Measurements from ENCODE around the gene PHKA2. TPM values are rescaled to one million over a fixed set of nuclear protein-coding genes. Genes with fewer than 3 reads are reported as not detected.

PHKA2 gene
- total RNA-seq, 5 donors from 2014 or later (not counting 1 experiment from before 2014, with no cell fraction given) = 35.0 to 46.0 (median 44.0) TPM

GRCh38 chrX:18888281-18888680, 95.6 kb downstream of the PHKA2 start:
- Mint-ChIP-seq H3K36me3 (no peaks in the 10 kb centered on the region), H3K9me3 (no peaks in the 10 kb centered on the region), H3K4me3 (no peak overlapping the region), H3K27me3 (no peaks in the 10 kb centered on the region), H3K4me1 (peaks cover 27 to 37% (median 32%) of the 10 kb centered on the region in 3 donors), H3K27ac (peak overlapping the region in 1 of 2 donors; percentile 95)
- 100% methylated on average over 1 of the region's 4 CpGs for WGBS (ENCODE audit: insufficient coverage)
- CTCF ChIA-PET = interaction anchor here in 1 of 2 donors (1.1 kb wide), 1 partner anchor 446 kb away, joined by 4 read pairs; no protein-coding TSS in a partner anchor
- no peak for DNase-seq
- no peak overlapping the region for H3K27ac ChIP-seq (ENCODE audit: low read length)
- H3K4me3 ChIP-seq (ENCODE audit: control insufficient read depth in 1 of 2, extremely low read depth in 1 of 2, low read length in 1 of 2) = no peak overlapping the region
- POLR2A ChIA-PET = no interaction called here
- H3K27me3 ChIP-seq (replicated peaks in 1 of 2; ENCODE audit: control insufficient read depth in 2 of 2, extremely low read depth in 1 of 2, insufficient read depth in 2 of 2, low read length in 1 of 2) = no peaks in the 10 kb centered on the region
- peaks cover 2 to 33% of the 10 kb centered on the region in 2 experiments for H3K4me1 ChIP-seq (ENCODE audit: control insufficient read depth in 1 of 2, extremely low read depth in 1 of 2, insufficient read depth in 2 of 2, low read length in 2 of 2)
- no peaks in the 10 kb centered on the region for H3K36me3 ChIP-seq (ENCODE audit: control insufficient read depth in 2 of 2, extremely low read depth in 1 of 2, insufficient read depth in 1 of 2, low read length in 1 of 2)
- no peaks in the 10 kb centered on the region for H3K9me3 ChIP-seq
- no peak for ATAC-seq (replicated peaks in 1 of 4)

GRCh38 chrX:18887825-18888212, 96.1 kb downstream of the PHKA2 start:
- no peaks in the 10 kb centered on the region for H3K9me3 Mint-ChIP-seq
- Histone ChIP-seq H3K27ac (ENCODE audit: low read length) (no peak overlapping the region), H3K9me3 (no peaks in the 10 kb centered on the region), H3K27me3 (replicated peaks in 1 of 2; ENCODE audit: control insufficient read depth in 2 of 2, extremely low read depth in 1 of 2, insufficient read depth in 2 of 2, low read length in 1 of 2) (no peaks in the 10 kb centered on the region), H3K4me3 (ENCODE audit: control insufficient read depth in 1 of 2, extremely low read depth in 1 of 2, low read length in 1 of 2) (no peak overlapping the region), H3K36me3 (ENCODE audit: control insufficient read depth in 2 of 2, extremely low read depth in 1 of 2, insufficient read depth in 1 of 2, low read length in 1 of 2) (no peaks in the 10 kb centered on the region), H3K4me1 (ENCODE audit: control insufficient read depth in 1 of 2, extremely low read depth in 1 of 2, insufficient read depth in 2 of 2, low read length in 2 of 2) (peaks cover 2 to 33% of the 10 kb centered on the region in 2 experiments)
- H3K36me3 Mint-ChIP-seq = no peaks in the 10 kb centered on the region
- peak overlapping the region; percentile 67 to 95 for H3K27ac Mint-ChIP-seq
- 0% methylated on average over 1 of the region's 6 CpGs for whole genome bisulfite sequencing (ENCODE audit: insufficient coverage)
- DNase-seq (no peak), ATAC-seq (replicated peaks in 1 of 4) (no peak)
- H3K27me3 Mint-ChIP-seq = no peaks in the 10 kb centered on the region
- CTCF ChIA-PET = interaction anchor here (0.5 to 1.1 kb wide), 2 partner anchors 446 to 1838 kb away, joined by 4 read pairs; no protein-coding TSS in a partner anchor
- H3K4me1 Mint-ChIP-seq = peaks cover 27 to 37% (median 32%) of the 10 kb centered on the region in 3 donors
- peak overlapping the region in 1 of 3 donors; percentile 81 for H3K4me3 Mint-ChIP-seq
- POLR2A ChIA-PET = no interaction called here

GRCh38 chrX:18887177-18887824, 96.6 kb downstream of the PHKA2 start:
- peak overlapping the region; percentile 81 to 85 (median 84) for H3K4me3 Mint-ChIP-seq
- H3K27ac Mint-ChIP-seq = peak overlapping the region; percentile 92 to 95
- peaks cover 27 to 37% (median 32%) of the 10 kb centered on the region in 3 donors for H3K4me1 Mint-ChIP-seq
- H3K4me1 ChIP-seq (ENCODE audit: control insufficient read depth in 1 of 2, extremely low read depth in 1 of 2, insufficient read depth in 2 of 2, low read length in 2 of 2) = peaks cover 2 to 33% of the 10 kb centered on the region in 2 experiments
- ChIA-PET CTCF (interaction anchor here (0.5 to 1.1 kb wide), 2 partner anchors 447 to 1838 kb away, joined by 4 read pairs; no protein-coding TSS in a partner anchor), POLR2A (no interaction called here)
- DNase-seq = peak in 4 of 35 experiments; percentile 3 to 16 (median 6)
- H3K36me3 Mint-ChIP-seq = no peaks in the 10 kb centered on the region
- peak overlapping the region; percentile 74 for H3K27ac ChIP-seq (ENCODE audit: low read length)
- no peaks in the 10 kb centered on the region for H3K27me3 ChIP-seq (replicated peaks in 1 of 2; ENCODE audit: control insufficient read depth in 2 of 2, extremely low read depth in 1 of 2, insufficient read depth in 2 of 2, low read length in 1 of 2)
- peak in 1 of 4 experiments; percentile 23 for ATAC-seq (replicated peaks in 1 of 4)
- H3K27me3 Mint-ChIP-seq = no peaks in the 10 kb centered on the region
- no peaks in the 10 kb centered on the region for H3K9me3 ChIP-seq
- H3K9me3 Mint-ChIP-seq = peaks cover 0 to 2% (median 0%) of the 10 kb centered on the region in 3 donors
- no peak overlapping the region for H3K4me3 ChIP-seq (ENCODE audit: control insufficient read depth in 1 of 2, extremely low read depth in 1 of 2, low read length in 1 of 2)
- no peaks in the 10 kb centered on the region for H3K36me3 ChIP-seq (ENCODE audit: control insufficient read depth in 2 of 2, extremely low read depth in 1 of 2, insufficient read depth in 1 of 2, low read length in 1 of 2)
- WGBS (ENCODE audit: insufficient coverage) = 54% methylated on average over 10 of the region's 25 CpGs

GRCh38 chrX:18886344-18887161, 97.4 kb downstream of the PHKA2 start:
- no peaks in the 10 kb centered on the region for H3K36me3 ChIP-seq (ENCODE audit: control insufficient read depth in 2 of 2, extremely low read depth in 1 of 2, insufficient read depth in 1 of 2, low read length in 1 of 2)
- CTCF ChIA-PET = no interaction called here
- Mint-ChIP-seq H3K36me3 (no peaks in the 10 kb centered on the region), H3K4me1 (peaks cover 27 to 37% (median 32%) of the 10 kb centered on the region in 3 donors), H3K27me3 (no peaks in the 10 kb centered on the region), H3K9me3 (peaks cover 0 to 4% (median 0%) of the 10 kb centered on the region in 3 donors), H3K4me3 (peak overlapping the region; percentile 81 to 85 (median 84)), H3K27ac (peak overlapping the region; percentile 92 to 95)
- WGBS (ENCODE audit: insufficient coverage) = 0% methylated on average over 5 of the region's 26 CpGs
- DNase-seq (peak in 27 of 35 experiments; percentile 12 to 63 (median 27)), ATAC-seq (replicated peaks in 1 of 4) (peak; percentile 65 to 73 (median 70))
- no peaks in the 10 kb centered on the region for H3K9me3 ChIP-seq
- H3K4me3 ChIP-seq (ENCODE audit: control insufficient read depth in 1 of 2, extremely low read depth in 1 of 2, low read length in 1 of 2) = peak overlapping the region; percentile 54 to 58
- H3K4me1 ChIP-seq (ENCODE audit: control insufficient read depth in 1 of 2, extremely low read depth in 1 of 2, insufficient read depth in 2 of 2, low read length in 2 of 2) = peaks cover 2 to 33% of the 10 kb centered on the region in 2 experiments
- H3K27ac ChIP-seq (ENCODE audit: low read length) = peak overlapping the region; percentile 74
- POLR2A ChIA-PET = no interaction called here
- peaks cover 0 to 4% of the 10 kb centered on the region in 2 experiments for H3K27me3 ChIP-seq (replicated peaks in 1 of 2; ENCODE audit: control insufficient read depth in 2 of 2, extremely low read depth in 1 of 2, insufficient read depth in 2 of 2, low read length in 1 of 2)

- Mint-ChIP-seq H3K4me1 (peaks cover 27 to 37% (median 32%) of the 10 kb centered on the region in 3 donors), H3K27me3 (no peaks in the 10 kb centered on the region), H3K27ac (peak overlapping the region; percentile 92 to 95), H3K36me3 (no peaks in the 10 kb centered on the region), H3K9me3 (peaks cover 0 to 4% (median 0%) of the 10 kb centered on the region in 3 donors), H3K4me3 (peak overlapping the region; percentile 81 to 85 (median 84))
- H3K27ac ChIP-seq (ENCODE audit: low read length) = peak overlapping the region; percentile 74
- H3K4me1 ChIP-seq (ENCODE audit: control insufficient read depth in 1 of 2, extremely low read depth in 1 of 2, insufficient read depth in 2 of 2, low read length in 2 of 2) = peaks cover 2 to 33% of the 10 kb centered on the region in 2 experiments
- ATAC-seq (replicated peaks in 1 of 4) = peak; percentile 22 to 59 (median 41)
- no CpG with 5 or more reads among the region's 12 CpGs for WGBS (ENCODE audit: insufficient coverage)
- ChIA-PET POLR2A (no interaction called here), CTCF (no interaction called here)
- H3K27me3 ChIP-seq (replicated peaks in 1 of 2; ENCODE audit: control insufficient read depth in 2 of 2, extremely low read depth in 1 of 2, insufficient read depth in 2 of 2, low read length in 1 of 2) = peaks cover 0 to 4% of the 10 kb centered on the region in 2 experiments
- peak in 7 of 35 experiments; percentile 1 to 16 (median 3) for DNase-seq
- peak overlapping the region; percentile 54 to 58 for H3K4me3 ChIP-seq (ENCODE audit: control insufficient read depth in 1 of 2, extremely low read depth in 1 of 2, low read length in 1 of 2)
- H3K9me3 ChIP-seq = no peaks in the 10 kb centered on the region
- no peaks in the 10 kb centered on the region for H3K36me3 ChIP-seq (ENCODE audit: control insufficient read depth in 2 of 2, extremely low read depth in 1 of 2, insufficient read depth in 1 of 2, low read length in 1 of 2)
These were observed 97.9 kb downstream of the PHKA2 start for GRCh38 chrX:18886005-18886343.

- Histone ChIP-seq H3K4me3 (ENCODE audit: control insufficient read depth in 1 of 2, extremely low read depth in 1 of 2, low read length in 1 of 2) (peak overlapping the region; percentile 54 to 58), H3K27me3 (replicated peaks in 1 of 2; ENCODE audit: control insufficient read depth in 2 of 2, extremely low read depth in 1 of 2, insufficient read depth in 2 of 2, low read length in 1 of 2) (peaks cover 0 to 4% of the 10 kb centered on the region in 2 experiments), H3K9me3 (no peaks in the 10 kb centered on the region), H3K36me3 (ENCODE audit: control insufficient read depth in 2 of 2, extremely low read depth in 1 of 2, insufficient read depth in 1 of 2, low read length in 1 of 2) (no peaks in the 10 kb centered on the region), H3K4me1 (ENCODE audit: control insufficient read depth in 1 of 2, extremely low read depth in 1 of 2, insufficient read depth in 2 of 2, low read length in 2 of 2) (peaks cover 2 to 33% of the 10 kb centered on the region in 2 experiments), H3K27ac (ENCODE audit: low read length) (peak overlapping the region; percentile 74)
- peaks cover 27 to 37% (median 32%) of the 10 kb centered on the region in 3 donors for H3K4me1 Mint-ChIP-seq
- H3K27me3 Mint-ChIP-seq = no peaks in the 10 kb centered on the region
- ChIA-PET CTCF (no interaction called here), POLR2A (no interaction called here)
- H3K9me3 Mint-ChIP-seq = peaks cover 0 to 4% (median 0%) of the 10 kb centered on the region in 3 donors
- peak overlapping the region; percentile 81 to 85 (median 84) for H3K4me3 Mint-ChIP-seq
- DNase-seq (peak in 1 of 35 experiments; percentile 26), ATAC-seq (replicated peaks in 1 of 4) (peak; percentile 31 to 51 (median 34))
- H3K27ac Mint-ChIP-seq = peak overlapping the region; percentile 92 to 95
- no peaks in the 10 kb centered on the region for H3K36me3 Mint-ChIP-seq
- WGBS (ENCODE audit: insufficient coverage) = 83% methylated on average over 1 of the region's 8 CpGs
These were observed 98.4 kb downstream of the PHKA2 start for GRCh38 chrX:18885328-18886004.
